ENCODE data around the gene KCNJ15.

DNA sequence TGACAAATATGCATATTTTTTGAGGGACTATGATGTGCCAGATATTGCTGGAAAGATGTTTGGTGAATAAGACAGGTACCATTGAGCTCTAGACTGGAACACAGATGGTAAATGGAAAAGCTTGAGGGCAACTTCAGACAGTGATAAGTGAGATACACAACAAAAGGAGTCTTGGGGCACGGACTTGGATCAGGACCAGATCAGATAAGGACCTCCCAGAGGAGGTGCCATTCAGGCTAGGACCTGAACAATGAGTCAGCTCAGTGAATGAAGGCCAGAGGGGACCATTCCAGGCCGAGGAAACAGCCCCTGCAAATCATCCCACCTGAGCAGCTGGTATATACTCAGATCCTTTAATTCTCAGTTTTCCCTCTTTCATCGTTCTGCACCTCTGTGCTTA is 1.8 kb upstream of the KCNJ15 start:
- TF ChIP-seq, protein P1, sequence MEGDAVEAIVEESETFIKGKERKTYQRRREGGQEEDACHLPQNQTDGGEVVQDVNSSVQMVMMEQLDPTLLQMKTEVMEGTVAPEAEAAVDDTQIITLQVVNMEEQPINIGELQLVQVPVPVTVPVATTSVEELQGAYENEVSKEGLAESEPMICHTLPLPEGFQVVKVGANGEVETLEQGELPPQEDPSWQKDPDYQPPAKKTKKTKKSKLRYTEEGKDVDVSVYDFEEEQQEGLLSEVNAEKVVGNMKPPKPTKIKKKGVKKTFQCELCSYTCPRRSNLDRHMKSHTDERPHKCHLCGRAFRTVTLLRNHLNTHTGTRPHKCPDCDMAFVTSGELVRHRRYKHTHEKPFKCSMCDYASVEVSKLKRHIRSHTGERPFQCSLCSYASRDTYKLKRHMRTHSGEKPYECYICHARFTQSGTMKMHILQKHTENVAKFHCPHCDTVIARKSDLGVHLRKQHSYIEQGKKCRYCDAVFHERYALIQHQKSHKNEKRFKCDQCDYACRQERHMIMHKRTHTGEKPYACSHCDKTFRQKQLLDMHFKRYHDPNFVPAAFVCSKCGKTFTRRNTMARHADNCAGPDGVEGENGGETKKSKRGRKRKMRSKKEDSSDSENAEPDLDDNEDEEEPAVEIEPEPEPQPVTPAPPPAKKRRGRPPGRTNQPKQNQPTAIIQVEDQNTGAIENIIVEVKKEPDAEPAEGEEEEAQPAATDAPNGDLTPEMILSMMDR (IDR thresholded peaks at IDR 0.05; ENCODE audit: insufficient read depth, low read depth, low read length) = no peak
- TF ChIP-seq EZH2 (IDR thresholded peaks at IDR 0.05; ENCODE audit: insufficient read depth, low read length) = no peak

All from astrocyte (in vitro differentiated cells and primary cell).